B cell (primary cell): ENCODE results near the gene FMN2. TPM values are rescaled to one million over a fixed set of nuclear protein-coding genes. Genes with fewer than 3 reads are reported as not detected.

Experiments
- ATAC-seq: fragments of 200-7000 bp; cut with Tn5 transposase; one replicate; pipeline ENCODE4 v1.10.0; 2021; ENCODE audit warnings: low read depth, mild to moderate bottlenecking, moderate number of reproducible peaks, moderate library complexity
- CTCF ChIA-PET: fragments of 350-600 bp; sonication (Branson Sonifier 250); formaldehyde crosslinking; loops from one replicate; lab custom pipeline; 2021; ENCODE audit warnings: antibody characterized with exemption, inconsistent platforms; lab: Charles Lee
- POLR2A ChIA-PET: fragments of 350-600 bp; sonication (Branson Sonifier 250); formaldehyde crosslinking; loops from one replicate; lab custom pipeline; 2021; ENCODE audit warnings: antibody characterized with exemption; lab: Charles Lee
- DNase-seq: peaks from one replicate; pipeline ENCODE4 v3.0.0; 2013
- H2AFZ ChIP-seq: 2 replicates; pipeline ENCODE4 v1.6.1; 2012; ENCODE audit warnings: mild to moderate bottlenecking, low read depth, low read length; ENCODE audit not compliant: insufficient read depth, poor library complexity, severe bottlenecking
- H3K27ac ChIP-seq, 2 donors: 1 replicate in 1 of 2; 2 replicates in 1 of 2; pipeline ENCODE4 v1.5.1; 2012 to 2013; ENCODE audit warnings: low read length in 2 of 2, mild to moderate bottlenecking in 2 of 2, moderate library complexity in 1 of 2
- H3K27me3 ChIP-seq, 4 experiments: fragments of 200-600 bp in 1 of 4; sonication (generic) in 1 of 4; replicated peaks in 1 of 4; 1 replicate in 2 of 4; 2 replicates in 2 of 4; pipeline versions ENCODE4 v1.6.1 to v1.7.0; 2013 to 2016; ENCODE audit warnings: low read length in 3 of 4, mild to moderate bottlenecking in 2 of 4, mixed read lengths in 1 of 4, moderate library complexity in 1 of 4; ENCODE audit not compliant: insufficient read depth in 4 of 4, control insufficient read depth in 3 of 4; ENCODE audit errors: control extremely low read depth in 1 of 4
- H3K36me3 ChIP-seq, 2 experiments: replicated peaks in 1 of 2; 1 replicate in 1 of 2; 2 replicates in 1 of 2; pipeline versions ENCODE4 v1.6.1 to v1.7.1; 2013; ENCODE audit warnings: low read length in 1 of 2; ENCODE audit not compliant: insufficient read depth in 2 of 2, control insufficient read depth in 1 of 2; ENCODE audit errors: control extremely low read depth in 1 of 2, extremely low read depth in 1 of 2
- H3K4me1 ChIP-seq, 2 donors: fragments of 200-600 bp in 1 of 2; sonication (generic) in 1 of 2; 1 replicate in 1 of 2; 2 replicates in 1 of 2; pipeline versions ENCODE4 v1.5.1 to v1.6.1; 2013 to 2017; ENCODE audit warnings: low read length in 2 of 2; ENCODE audit not compliant: control insufficient read depth in 2 of 2, insufficient read depth in 2 of 2
- H3K4me2 ChIP-seq: replicated peaks from 2 replicates; pipeline ENCODE3; 2012; ENCODE audit warnings: mild to moderate bottlenecking, low read depth, low read length; ENCODE audit not compliant: poor library complexity, severe bottlenecking
- H3K4me3 ChIP-seq, 5 experiments: fragments of 200-600 bp in 1 of 5; sonication (generic) in 1 of 5; 1 replicate in 3 of 5; 2 replicates in 2 of 5; pipeline versions ENCODE4 v1.5.1 to v1.7.0; 2011 to 2016; ENCODE audit warnings: low read length in 4 of 5, mild to moderate bottlenecking in 4 of 5, low read depth in 2 of 5, control low read depth in 1 of 5, moderate library complexity in 1 of 5; ENCODE audit not compliant: insufficient read depth in 1 of 5; ENCODE audit errors: control extremely low read depth in 1 of 5, extremely low read depth in 1 of 5
- H3K79me2 ChIP-seq: fragments of 200-600 bp; sonication (generic); one replicate; pipeline ENCODE4 v1.6.0; 2016; ENCODE audit warnings: low read length; ENCODE audit not compliant: control insufficient read depth, insufficient read depth
- H3K9ac ChIP-seq: fragments of 200-600 bp; sonication (generic); 2 replicates; pipeline ENCODE4 v1.6.1; 2017; ENCODE audit warnings: mild to moderate bottlenecking, low read length, moderate library complexity
- H3K9me3 ChIP-seq, 3 donors: one replicate each; pipeline versions ENCODE4 v1.6.1 to v1.7.1; 2013; ENCODE audit warnings: low read length in 2 of 3; ENCODE audit not compliant: control insufficient read depth in 2 of 3, insufficient read depth in 1 of 3; ENCODE audit errors: control extremely low read depth in 1 of 3
- H4K20me1 ChIP-seq: 2 replicates; pipeline ENCODE4 v1.6.0; 2012; ENCODE audit warnings: mild to moderate bottlenecking, low read length; ENCODE audit not compliant: insufficient read depth, control insufficient read depth, poor library complexity, severe bottlenecking
- H3K27ac Mint-ChIP-seq: one replicate; pipeline ENCODE4 v1.8.0; 2021; ENCODE audit warnings: mixed read lengths
- H3K27me3 Mint-ChIP-seq: one replicate; pipeline ENCODE4 v1.8.0; 2021; ENCODE audit warnings: mixed read lengths
- H3K4me1 Mint-ChIP-seq: one replicate; pipeline ENCODE4 v1.8.0; 2021; ENCODE audit warnings: mixed read lengths
- H3K4me3 Mint-ChIP-seq: one replicate; pipeline ENCODE4 v1.8.0; 2021; ENCODE audit warnings: mixed read lengths
- H3K9me3 Mint-ChIP-seq: one replicate; pipeline ENCODE4 v1.8.0; 2022; ENCODE audit warnings: mixed read lengths; ENCODE audit not compliant: insufficient read depth
- EZH2 ChIP-seq: IDR thresholded peaks from 2 replicates; pipeline ENCODE4 v1.6.1; 2012; ENCODE audit warnings: borderline replicate concordance, low read depth, mild to moderate bottlenecking, moderate library complexity, low read length; ENCODE audit not compliant: insufficient read depth, poor library complexity, severe bottlenecking
- WGBS: methylation state at CpG from one replicate; pipeline ENCODE4 v1.1.5; 2013; ENCODE audit warnings: missing lambda C conversion rate; ENCODE audit not compliant: insufficient coverage; 5-methylcytosine and 5-hydroxymethylcytosine counted together
- intact Hi-C: fragments of 100-400 bp; cut with micrococcal nuclease; formaldehyde crosslinking; loops from one replicate; pipeline ENCODE4 v1.10.0; 2022
- polyA plus RNA-seq: library from polyadenylated mRNA; depleted of rRNA; stranded (reverse); fragments of >200 nt; gene quantifications from 2 replicates; pipeline ENCODE4 v1.2.3, GENCODE V29; 2012
- total RNA-seq, 2 donors: library from RNA; stranded (reverse); fragments of 120-200 nt in 1 of 2; gene quantifications; 1 replicate in 1 of 2; 2 replicates in 1 of 2; pipeline versions ENCODE4 v1.2.3 to v1.2.4, GENCODE V29; 2013 to 2022
- TF ChIP-seq, protein P1 (sequence below): fragments of 200-600 bp; IDR thresholded peaks from one replicate; pipeline ENCODE4 v1.8.0; 2022; ENCODE audit warnings: antibody characterized with exemption, mild to moderate bottlenecking

The FMN2 gene
- total and polyA plus RNA-seq, 2 donors (not counting 1 experiment from before 2014, with no cell fraction given): not detected

DNA sequence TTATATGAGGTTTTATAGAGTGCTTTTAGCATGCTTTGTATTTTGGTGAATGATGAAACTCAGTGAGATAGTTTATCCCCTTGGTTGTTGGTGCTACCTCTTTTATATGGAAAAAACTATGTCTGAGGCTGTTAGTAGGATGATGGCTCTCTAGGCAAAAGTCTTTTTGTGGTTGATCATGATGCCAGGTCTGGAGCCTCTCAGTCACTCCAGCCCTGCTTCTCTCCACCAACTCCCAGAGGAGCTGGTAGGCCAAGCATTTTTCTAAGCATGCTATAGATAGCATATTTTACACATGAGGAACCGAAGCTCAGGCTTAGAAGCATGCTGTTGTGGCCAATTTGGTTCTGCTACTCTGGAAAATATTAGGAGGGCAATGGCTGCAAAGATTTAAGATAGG lies 82.2 kb downstream of the FMN2 start:
- no peak overlapping the region for H3K27ac Mint-ChIP-seq
- no peak overlapping the region for H3K9ac ChIP-seq
- H3K36me3 ChIP-seq: no peaks in the 10 kb centered on the region
- no peak overlapping the region for H3K27ac ChIP-seq
- ATAC-seq: no peak
- H3K27me3 ChIP-seq: no peaks in the 10 kb centered on the region
- H3K4me3 Mint-ChIP-seq: no peak overlapping the region
- H3K27me3 Mint-ChIP-seq: no peaks in the 10 kb centered on the region
- TF ChIP-seq EZH2: no peak
- TF ChIP-seq, protein P1, sequence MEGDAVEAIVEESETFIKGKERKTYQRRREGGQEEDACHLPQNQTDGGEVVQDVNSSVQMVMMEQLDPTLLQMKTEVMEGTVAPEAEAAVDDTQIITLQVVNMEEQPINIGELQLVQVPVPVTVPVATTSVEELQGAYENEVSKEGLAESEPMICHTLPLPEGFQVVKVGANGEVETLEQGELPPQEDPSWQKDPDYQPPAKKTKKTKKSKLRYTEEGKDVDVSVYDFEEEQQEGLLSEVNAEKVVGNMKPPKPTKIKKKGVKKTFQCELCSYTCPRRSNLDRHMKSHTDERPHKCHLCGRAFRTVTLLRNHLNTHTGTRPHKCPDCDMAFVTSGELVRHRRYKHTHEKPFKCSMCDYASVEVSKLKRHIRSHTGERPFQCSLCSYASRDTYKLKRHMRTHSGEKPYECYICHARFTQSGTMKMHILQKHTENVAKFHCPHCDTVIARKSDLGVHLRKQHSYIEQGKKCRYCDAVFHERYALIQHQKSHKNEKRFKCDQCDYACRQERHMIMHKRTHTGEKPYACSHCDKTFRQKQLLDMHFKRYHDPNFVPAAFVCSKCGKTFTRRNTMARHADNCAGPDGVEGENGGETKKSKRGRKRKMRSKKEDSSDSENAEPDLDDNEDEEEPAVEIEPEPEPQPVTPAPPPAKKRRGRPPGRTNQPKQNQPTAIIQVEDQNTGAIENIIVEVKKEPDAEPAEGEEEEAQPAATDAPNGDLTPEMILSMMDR: no peak
- intact Hi-C loops: no loop called here
- no CpG with 5 or more reads among the region's 1 CpG for WGBS
- no peak overlapping the region for H2AFZ ChIP-seq
- POLR2A ChIA-PET: no interaction called here
- DNase-seq: no peak
- H3K4me3 ChIP-seq: no peak overlapping the region
- no peaks in the 10 kb centered on the region for H3K79me2 ChIP-seq
- H4K20me1 ChIP-seq: no peaks in the 10 kb centered on the region
- H3K4me1 ChIP-seq: no peaks in the 10 kb centered on the region
- H3K4me2 ChIP-seq: no peak overlapping the region
- H3K9me3 ChIP-seq: no peaks in the 10 kb centered on the region
- no peaks in the 10 kb centered on the region for H3K4me1 Mint-ChIP-seq
- CTCF ChIA-PET: no interaction called here
- peaks cover 2% of the 10 kb centered on the region for H3K9me3 Mint-ChIP-seq

DNA sequence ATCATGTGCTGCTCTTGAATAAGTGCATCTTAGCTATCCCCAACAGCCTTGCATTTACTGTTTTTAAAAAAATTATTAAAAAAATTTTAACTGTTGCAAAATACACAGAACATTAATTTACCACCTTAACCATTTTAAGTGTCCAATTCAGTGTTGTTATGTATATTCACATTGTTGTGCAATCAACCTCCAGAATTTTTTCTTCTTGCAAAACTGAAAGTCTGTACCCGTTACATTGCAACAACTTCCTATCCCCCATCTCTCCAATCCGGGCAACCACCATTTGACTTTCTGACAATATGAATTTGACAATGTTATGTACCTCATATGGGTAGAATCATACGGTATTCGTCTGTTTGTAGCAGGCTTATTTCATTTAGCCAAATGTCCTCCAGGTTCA lies 83.1 kb downstream of the FMN2 start:
- TF ChIP-seq, protein P1: no peak
- no peak for TF ChIP-seq EZH2
- H4K20me1 ChIP-seq: no peaks in the 10 kb centered on the region
- no peaks in the 10 kb centered on the region for H3K36me3 ChIP-seq
- Mint-ChIP-seq H3K27me3 (no peaks in the 10 kb centered on the region), H3K27ac (no peak overlapping the region), H3K9me3 (peaks cover 2% of the 10 kb centered on the region), H3K4me1 (no peaks in the 10 kb centered on the region), H3K4me3 (no peak overlapping the region)
- no CpG with 5 or more reads among the region's 4 CpGs for WGBS
- no peaks in the 10 kb centered on the region for H3K27me3 ChIP-seq
- intact Hi-C loops: no loop called here
- H3K9ac ChIP-seq: no peak overlapping the region
- ChIA-PET CTCF (no interaction called here), POLR2A (no interaction called here)
- no peaks in the 10 kb centered on the region for H3K4me1 ChIP-seq
- H3K9me3 ChIP-seq: no peaks in the 10 kb centered on the region
- no peak overlapping the region for H3K4me3 ChIP-seq
- ATAC-seq (no peak), DNase-seq (no peak)
- no peaks in the 10 kb centered on the region for H3K79me2 ChIP-seq
- H3K4me2 ChIP-seq: no peak overlapping the region
- no peak overlapping the region for H2AFZ ChIP-seq
- H3K27ac ChIP-seq: no peak overlapping the region
